NCI-H748 treated with DMSO at 0.1 percent for 48 hours (cell line): ENCODE measurements around the gene PLEKHA8.

Source experiments
- DNase-seq: peaks from one replicate; lab custom pipeline; 2025; lab: John Stamatoyannopoulos, UW

Gene PLEKHA8

GRCh38 chr7:30023524-30023923 lies 4.7 kb upstream of the PLEKHA8 start:
- DNase-seq: no peak

DNA sequence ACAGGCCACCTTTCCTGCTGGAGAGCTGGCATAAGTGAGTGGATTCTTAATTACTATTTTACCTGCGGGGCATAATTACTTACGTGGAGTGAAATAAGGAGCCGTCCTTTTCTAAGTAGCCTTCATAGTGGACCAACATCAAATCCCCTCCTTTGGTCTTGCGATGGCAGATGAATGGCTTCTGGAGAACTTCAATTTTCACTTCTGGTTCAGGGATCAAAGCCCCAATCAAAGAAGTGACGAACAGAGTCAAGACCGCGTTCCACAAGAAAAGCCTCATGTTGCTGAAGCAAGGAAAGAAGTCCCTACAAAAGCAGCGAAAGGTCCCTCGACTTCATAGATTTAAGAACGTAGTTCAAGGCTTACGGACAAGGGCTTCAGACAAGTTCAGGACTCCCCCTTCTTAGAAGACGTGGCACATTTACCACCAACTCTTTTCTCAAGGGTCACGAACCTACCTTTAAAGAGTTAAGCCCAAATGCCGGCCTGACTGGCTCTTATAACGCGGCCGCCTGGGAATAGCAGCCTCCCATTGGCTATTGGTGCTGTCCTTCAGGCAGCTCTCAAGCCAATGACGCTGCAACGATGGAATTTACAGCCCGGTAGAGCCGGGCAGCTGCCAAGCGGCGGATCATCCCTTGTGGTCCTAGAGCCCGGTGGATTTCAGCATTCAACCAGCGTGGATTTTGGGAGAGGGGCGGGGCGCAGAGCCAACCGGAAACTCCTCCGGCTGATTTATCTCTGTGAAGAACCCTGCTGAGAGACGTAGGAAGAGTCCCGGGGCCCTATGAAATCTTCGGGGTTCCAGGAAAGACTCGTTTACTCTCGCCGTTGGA lies 1.8 kb upstream of the PLEKHA8 start, which contains the start of gene FKBP14:
TSS of gene FKBP14 (minus strand) at position 474 of the 836 bp plus-strand sequence. CDS start at position 280, 194 bp downstream.
- DNase-seq: peak; percentile 95

DNA sequence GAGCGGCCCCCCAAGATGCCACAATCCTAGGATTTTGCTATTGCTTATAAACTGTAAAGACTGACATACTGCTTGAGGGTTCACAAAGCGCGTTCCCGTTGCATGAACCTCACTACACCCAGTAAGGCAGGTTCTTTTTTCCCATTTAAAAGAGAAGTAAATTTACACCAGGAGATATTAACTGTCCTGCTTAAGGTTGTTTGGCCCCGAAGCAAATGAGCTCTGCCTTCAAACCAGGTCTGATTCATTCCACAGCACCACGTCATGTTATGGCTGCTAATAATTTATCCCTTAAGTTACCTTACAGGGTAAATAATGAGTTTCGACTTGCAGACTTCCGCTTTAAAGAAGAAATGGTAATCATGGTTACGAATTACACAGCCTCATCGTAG lies 1.2 kb upstream of the PLEKHA8 start:
- DNase-seq: no peak

GRCh38 chr7:30027740-30028215 lies 434 bp upstream of the PLEKHA8 start:
- no peak for DNase-seq

DNA sequence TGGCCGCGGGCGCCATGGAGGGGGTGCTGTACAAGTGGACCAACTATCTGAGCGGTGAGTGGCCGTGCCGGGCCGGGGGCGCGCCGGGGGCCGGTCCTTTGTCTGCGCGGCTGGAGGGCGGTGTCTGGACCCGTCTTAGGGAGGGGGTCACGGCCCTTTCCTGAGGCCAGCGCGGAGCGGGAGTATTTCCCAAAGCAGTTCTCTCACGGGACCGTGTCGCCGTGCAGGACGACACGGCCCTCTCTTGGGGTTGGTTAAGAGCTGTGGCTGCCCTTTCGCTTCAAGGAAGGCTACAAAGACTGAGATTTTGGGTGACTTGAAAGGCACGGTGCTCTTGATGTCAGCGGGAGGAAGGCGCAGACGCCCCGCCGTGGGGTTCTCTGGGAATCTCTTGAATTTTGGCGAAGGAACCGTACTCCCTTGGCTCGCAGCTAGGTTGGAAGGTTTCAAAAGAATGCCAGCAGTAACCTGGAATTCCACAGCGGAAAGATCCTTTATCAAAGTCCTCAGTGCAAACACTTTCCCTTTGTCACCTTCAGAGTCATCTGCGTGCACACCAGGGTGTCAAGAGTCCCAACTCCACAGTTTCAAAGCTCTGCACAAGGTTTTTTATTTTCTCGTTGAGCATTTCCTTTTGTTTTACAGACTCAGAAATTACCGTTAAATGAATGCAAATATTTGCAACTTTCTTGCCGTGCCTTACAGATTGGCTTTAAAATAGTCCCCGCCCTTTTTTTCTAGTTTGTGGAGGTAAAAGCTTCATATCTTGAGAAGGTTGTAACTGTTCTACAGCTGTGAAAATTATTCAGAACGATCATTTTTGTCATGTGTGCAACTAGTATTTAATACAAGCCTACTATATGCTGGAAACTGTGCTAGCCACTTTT lies 780 bp downstream of the PLEKHA8 start:
- DNase-seq: no peak

GRCh38 chr7:30029696-30030095 lies 1.5 kb downstream of the PLEKHA8 start:
- no peak for DNase-seq

GRCh38 chr7:30032310-30033125 lies 4.3 kb downstream of the PLEKHA8 start:
- no peak for DNase-seq

DNA sequence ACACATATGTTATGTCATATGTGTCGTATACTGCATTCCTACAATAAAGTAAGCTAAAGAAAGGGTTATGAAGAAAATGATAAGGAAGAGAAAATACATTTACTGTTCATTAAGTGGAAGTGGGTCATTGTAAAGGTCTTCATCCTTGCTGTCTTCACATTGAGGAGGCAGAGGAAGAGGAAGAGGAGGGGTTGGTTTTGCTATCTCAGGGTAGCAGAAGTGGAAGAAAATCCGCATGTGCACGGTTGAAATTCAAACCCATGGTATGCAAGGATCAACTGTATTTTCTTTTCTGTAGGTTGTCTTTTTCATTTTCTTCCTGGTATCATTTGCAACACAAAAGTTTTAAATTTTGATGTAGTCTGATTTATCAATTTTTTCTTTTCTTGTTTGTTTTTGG lies 6.3 kb downstream of the PLEKHA8 start:
- no peak for DNase-seq

DNA sequence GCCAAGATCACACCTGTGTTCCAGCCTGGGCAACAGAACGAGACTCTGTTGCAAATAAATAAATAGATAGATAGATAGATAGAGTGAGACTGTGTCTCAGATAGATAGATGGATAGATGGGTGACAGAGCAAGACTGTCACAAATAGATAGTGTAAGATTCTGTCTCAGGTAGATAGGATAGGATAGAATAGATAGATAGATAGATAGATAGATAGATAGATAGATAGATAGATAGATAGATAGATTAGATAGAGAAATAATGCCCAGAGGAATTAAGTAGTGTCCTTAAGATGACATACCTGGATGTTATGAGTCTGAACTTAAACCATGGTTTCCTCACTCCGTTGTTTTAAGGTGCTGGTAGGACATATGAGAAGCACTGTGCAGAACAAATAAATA lies 8.0 kb downstream of the PLEKHA8 start:
- no peak for DNase-seq

- DNase-seq: no peak
Measured at GRCh38 chr7:30038196-30038980, 10.2 kb downstream of the PLEKHA8 start.

- DNase-seq: no peak
Measured at GRCh38 chr7:30040938-30041337, 12.7 kb downstream of the PLEKHA8 start.

GRCh38 chr7:30041526-30042269 lies 13.5 kb downstream of the PLEKHA8 start:
- no peak for DNase-seq

- no peak for DNase-seq
Measured at GRCh38 chr7:30046127-30046770, 18.0 kb downstream of the PLEKHA8 start.

- no peak for DNase-seq
Measured at GRCh38 chr7:30047124-30047523, 18.9 kb downstream of the PLEKHA8 start.

DNA sequence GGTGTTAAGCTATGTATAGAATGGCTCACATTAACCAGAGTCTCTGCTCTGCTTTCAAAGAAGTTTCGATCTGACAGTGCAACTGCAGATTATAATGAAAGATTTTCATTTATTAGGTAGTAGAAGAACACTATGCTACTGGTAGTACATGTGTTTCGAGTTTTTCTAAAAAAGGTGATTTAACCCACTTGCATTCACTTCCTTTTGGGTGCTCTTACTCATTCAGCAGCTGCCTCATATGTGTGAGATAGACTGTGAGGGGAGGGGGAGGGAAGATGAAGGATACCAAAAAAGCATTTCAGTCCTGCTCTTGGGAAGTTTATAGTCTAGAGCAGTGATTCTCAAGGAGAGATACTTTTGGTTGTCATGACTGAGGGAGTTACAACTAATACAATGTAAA lies 20.4 kb downstream of the PLEKHA8 start:
- DNase-seq: no peak

DNA sequence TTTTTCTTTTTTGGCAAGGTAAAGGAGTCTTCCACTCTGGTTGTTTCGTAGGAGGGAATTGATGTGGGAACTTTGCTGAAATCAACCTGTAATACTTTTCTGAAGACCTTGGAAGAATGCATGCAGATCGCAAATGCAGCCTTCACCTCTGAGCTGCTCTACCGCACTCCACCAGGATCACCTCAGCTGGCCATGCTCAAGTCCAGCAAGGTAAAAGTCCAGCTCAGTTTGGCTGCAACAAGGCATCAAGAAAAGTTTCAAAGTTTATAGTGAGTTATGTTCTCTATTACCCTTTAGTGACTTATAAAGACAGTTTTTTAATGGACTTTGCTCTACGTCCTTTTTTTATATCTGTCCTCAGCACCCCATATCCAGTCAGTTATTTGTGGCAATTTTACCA lies 21.0 kb downstream of the PLEKHA8 start:
- no peak for DNase-seq

GRCh38 chr7:30053068-30053467 lies 24.9 kb downstream of the PLEKHA8 start:
- DNase-seq: no peak

GRCh38 chr7:30057741-30058140 lies 29.5 kb downstream of the PLEKHA8 start:
- DNase-seq: no peak

GRCh38 chr7:30061786-30062185 lies 33.6 kb downstream of the PLEKHA8 start:
- DNase-seq: peak; percentile 4

- DNase-seq: peak; percentile 32
Measured at GRCh38 chr7:30062587-30062986, 34.4 kb downstream of the PLEKHA8 start.
